GM12878 (cell line): Measurements from ENCODE around the gene TET2. TPM values are rescaled to one million over a fixed set of nuclear protein-coding genes. Genes with fewer than 3 reads are reported as not detected.

ENCODE experiments used
- ATAC-seq: fragments of 200-7000 bp; cut with Tn5 transposase; 3 replicates; pipeline ENCODE4 v1.9.1; 2020; ENCODE audit warnings: mild to moderate bottlenecking, moderate library complexity
- BruUV-seq: library from RNA; stranded (reverse); fragments of 400-500 nt; replicated peaks from 2 replicates; lab custom pipeline; 2021; lab: Mats Ljungman, UMichigan
- CTCF ChIA-PET: fragments of 300-600 bp; sonication (Branson Sonifier 250); formaldehyde crosslinking; extraction: SDS; loops from one replicate; lab custom pipeline; 2021; ENCODE audit warnings: inconsistent platforms; lab: Yijun Ruan, JAX
- POLR2A ChIA-PET: fragments of 350-600 bp; formaldehyde crosslinking; extraction: SDS; loops from one replicate; lab custom pipeline; 2021; ENCODE audit warnings: inconsistent platforms; lab: Charles Lee
- RAD21 ChIA-PET: fragments of 300-600 bp; sonication (Branson Sonifier 250); formaldehyde crosslinking; loops from one replicate; lab custom pipeline; 2023; ENCODE audit warnings: antibody characterized with exemption; ENCODE audit not compliant: unreplicated experiment; lab: Charles Lee
- SMC1A ChIA-PET: fragments of 300-600 bp; sonication (Branson Sonifier 250); formaldehyde crosslinking; loops from one replicate; lab custom pipeline; 2023; ENCODE audit not compliant: unreplicated experiment, uncharacterized antibody; lab: Charles Lee
- DNase-seq: peaks from one replicate; pipeline ENCODE4 v3.0.0-alpha.2; 2011; ENCODE audit warnings: low read depth, low spot score
- FAIRE-seq: peaks from 3 replicates; lab custom pipeline; 2011; peaks lifted over from hg19 to GRCh38; lab: Jason Lieb, UNC
- H2AFZ ChIP-seq: 2 replicates; pipeline ENCODE4 v1.6.0; 2011; ENCODE audit warnings: low read depth, low read length, control low read depth; ENCODE audit not compliant: control insufficient read depth
- H3K27ac ChIP-seq: 2 replicates; pipeline ENCODE4 v1.5.1; 2011; ENCODE audit warnings: control low read depth; ENCODE audit not compliant: control insufficient read depth, insufficient read depth
- H3K27me3 ChIP-seq, 2 experiments: replicated peaks in 1 of 2; 2 replicates each; pipeline versions ENCODE4 v1.6.0 to v1.6.1; 2011; ENCODE audit warnings: low read length in 1 of 2; ENCODE audit not compliant: control insufficient read depth in 2 of 2, insufficient read depth in 2 of 2
- H3K36me3 ChIP-seq, 2 experiments: 2 replicates each; pipeline ENCODE4 v1.5.1; 2011; ENCODE audit warnings: low read length in 1 of 2; ENCODE audit not compliant: control insufficient read depth in 2 of 2, insufficient read depth in 2 of 2
- H3K4me1 ChIP-seq: 2 replicates; pipeline ENCODE4 v1.6.1; 2011; ENCODE audit warnings: mild to moderate bottlenecking, low read length, moderate library complexity, mixed read lengths; ENCODE audit not compliant: control insufficient read depth, insufficient read depth
- H3K4me2 ChIP-seq: 2 replicates; pipeline ENCODE4 v1.6.0; 2011; ENCODE audit warnings: control low read depth; ENCODE audit not compliant: control insufficient read depth, insufficient read depth
- H3K4me3 ChIP-seq: fragments of 200-600 bp; sonication (generic); 2 replicates; pipeline ENCODE4 v1.5.1; 2016
- H3K79me2 ChIP-seq: 2 replicates; pipeline ENCODE4 v1.6.0; 2011; ENCODE audit warnings: low read length; ENCODE audit not compliant: control insufficient read depth, insufficient read depth
- H3K9ac ChIP-seq: 2 replicates; pipeline ENCODE4 v1.8.0; 2011; ENCODE audit warnings: low read length, control low read depth, mixed read lengths; ENCODE audit not compliant: control insufficient read depth, insufficient read depth
- H3K9me3 ChIP-seq: replicated peaks from 3 replicates; pipeline ENCODE4 v1.5.1; 2011; ENCODE audit warnings: mild to moderate bottlenecking, low read length; ENCODE audit not compliant: control insufficient read depth, insufficient read depth
- H4K20me1 ChIP-seq: 2 replicates; pipeline ENCODE4 v1.6.0; 2011; ENCODE audit not compliant: control insufficient read depth, insufficient read depth
- BHLHE40 ChIP-seq, 2 experiments: fragments of 450-650 bp in 1 of 2; IDR thresholded peaks; 2 replicates each; pipeline ENCODE4 v1.6.1; 2011 to 2017; ENCODE audit warnings: low read depth in 2 of 2, borderline replicate concordance in 1 of 2, improper control_type of control experiment in 1 of 2, low read length in 1 of 2, mild to moderate bottlenecking in 1 of 2
- CHD4 ChIP-seq: fragments of 200-600 bp; sonication (generic); IDR thresholded peaks from 2 replicates; pipeline ENCODE4 v1.6.1; 2016; ENCODE audit warnings: mild to moderate bottlenecking
- NRF1 ChIP-seq: conservative IDR thresholded peaks from 2 replicates; pipeline ENCODE4 v1.6.1; 2011; ENCODE audit warnings: mild to moderate bottlenecking, low read depth, low read length, improper control_type of control experiment
- SIN3A ChIP-seq: IDR thresholded peaks from 2 replicates; pipeline ENCODE4 v1.6.1; 2012; ENCODE audit warnings: low read depth, low read length, improper control_type of control experiment
- YBX1 ChIP-seq: fragments of 450-650 bp; IDR thresholded peaks from 2 replicates; pipeline ENCODE4 v1.6.1; 2016; ENCODE audit warnings: antibody characterized with exemption
- WGBS: methylation state at CpG from one replicate; pipeline ENCODE4 v1.1.6; 2016; ENCODE audit warnings: low lambda C conversion rate; ENCODE audit not compliant: insufficient replicate concordance, insufficient coverage; ENCODE audit errors: missing lambda C conversion rate; 5-methylcytosine and 5-hydroxymethylcytosine counted together
- in situ Hi-C: fragments of 300-500 bp; cut with MboI; formaldehyde crosslinking; loops from 9 replicates; pipeline ENCODE4 v1.14.3; 2018; ENCODE audit warnings: mixed read lengths
- intact Hi-C: fragments of 100-400 bp; cut with micrococcal nuclease; formaldehyde crosslinking; loops from one replicate; pipeline ENCODE4 v1.14.2; 2022; ENCODE audit not compliant: unreplicated experiment
- polyA plus RNA-seq, 11 experiments: library from polyadenylated mRNA; depleted of rRNA in 4 of 11; unstranded in 6 of 11; stranded (reverse) in 5 of 11; fragments of >200 nt; fragmentation: Nextera tagmentation in 4 of 11; fragmentation: Illumina TruSeq in 1 of 11; extraction: Ambion mirVana in 4 of 11; extraction: Trizol in 1 of 11; gene quantifications; 1 replicate in 1 of 11; 2 replicates in 10 of 11; pipeline versions ENCODE4 v1.2.1 to v1.2.3, GENCODE V29; 2011 to 2016; ENCODE audit warnings: inconsistent platforms in 2 of 11, missing spikeins in 2 of 11, low read depth in 1 of 11
- total RNA-seq, 4 experiments: library from RNA; depleted of rRNA in 3 of 4; stranded (reverse); fragments of >200 nt in 3 of 4; fragmentation: Illumina TruSeq in 1 of 4; extraction: Trizol in 1 of 4; gene quantifications; 2 replicates each; pipeline versions ENCODE4 v1.2.1 to v1.2.3, GENCODE V29; 2013 to 2021
- TF ChIP-seq, protein P1 (sequence below): fragments of 450-650 bp; IDR thresholded peaks from 2 replicates; pipeline ENCODE4 v1.6.1; 2016; ENCODE audit warnings: mild to moderate bottlenecking

TET2 gene
- total and polyA plus RNA-seq, 10 of the 15 experiments (the other 5 are each of a cell fraction or from before 2014, with no cell fraction given), result 3.7 to 49.0 (median 27.5) TPM

GRCh38 chr4:105265689-105266088, 119.0 kb downstream of the TET2 start (continued):
- TF ChIP-seq, protein P1, sequence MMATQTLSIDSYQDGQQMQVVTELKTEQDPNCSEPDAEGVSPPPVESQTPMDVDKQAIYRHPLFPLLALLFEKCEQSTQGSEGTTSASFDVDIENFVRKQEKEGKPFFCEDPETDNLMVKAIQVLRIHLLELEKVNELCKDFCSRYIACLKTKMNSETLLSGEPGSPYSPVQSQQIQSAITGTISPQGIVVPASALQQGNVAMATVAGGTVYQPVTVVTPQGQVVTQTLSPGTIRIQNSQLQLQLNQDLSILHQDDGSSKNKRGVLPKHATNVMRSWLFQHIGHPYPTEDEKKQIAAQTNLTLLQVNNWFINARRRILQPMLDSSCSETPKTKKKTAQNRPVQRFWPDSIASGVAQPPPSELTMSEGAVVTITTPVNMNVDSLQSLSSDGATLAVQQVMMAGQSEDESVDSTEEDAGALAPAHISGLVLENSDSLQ, result no peak
- no peak for TF ChIP-seq YBX1
- no peak for TF ChIP-seq NRF1
- TF ChIP-seq BHLHE40 (IDR thresholded peaks at IDR 0.05; ENCODE audit: borderline replicate concordance in 1 of 2, low read depth in 2 of 2, low read length in 1 of 2), result no peak

DNA sequence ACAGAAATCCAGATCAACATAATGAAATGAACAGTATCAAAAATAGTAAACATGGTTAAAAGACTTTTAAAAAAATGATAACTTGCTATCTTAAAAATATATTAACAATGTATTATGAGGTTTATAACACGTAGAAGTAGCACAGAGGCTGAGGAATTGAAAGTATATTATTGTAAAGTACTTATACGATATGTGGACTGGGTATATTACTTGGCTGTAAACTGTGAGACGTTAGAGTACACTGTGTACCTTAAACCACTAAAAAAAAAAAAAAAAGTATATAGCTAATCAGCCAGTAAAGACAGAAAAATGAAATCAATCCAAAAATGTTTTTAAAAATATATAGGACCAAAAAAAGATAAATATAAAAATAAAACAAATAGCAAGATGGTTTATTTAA, 120.6 kb downstream of the TET2 start:
- 100% methylated on average over 3 of the region's 3 CpGs for WGBS
- Histone ChIP-seq H3K9ac (no peak overlapping the region), H3K27me3 (no peaks in the 10 kb centered on the region), H3K4me2 (no peak overlapping the region), H2AFZ (no peak overlapping the region), H3K36me3 (peaks cover 5 to 39% of the 10 kb centered on the region in 2 experiments), H3K4me1 (no peaks in the 10 kb centered on the region), H3K27ac (no peak overlapping the region), H3K4me3 (no peak overlapping the region), H3K79me2 (no peaks in the 10 kb centered on the region), H4K20me1 (no peaks in the 10 kb centered on the region), H3K9me3 (peaks cover 1% of the 10 kb centered on the region; the same call in 2 of the 3 replicates)
- DNase-seq (no peak), FAIRE-seq (no peak), ATAC-seq (no peak)
- POLR2A ChIA-PET, result no interaction called here
- no TSS peak for BruUV-seq
- CTCF ChIA-PET, result interaction anchor here (0.8 to 1.0 kb wide), 2 partner anchors 31 to 124 kb away, joined by 3 to 4 read pairs; no protein-coding TSS in a partner anchor
- RAD21 ChIA-PET, result no interaction called here
- SMC1A ChIA-PET, result interaction anchor here (0.7 to 0.9 kb wide), 2 partner anchors 8 to 70 kb away, joined by 3 to 4 read pairs; no protein-coding TSS in a partner anchor
- in situ Hi-C loops (no loop called here), intact Hi-C loops (no loop called here)
- TF ChIP-seq CHD4, result no peak
- no peak for TF ChIP-seq SIN3A
